Measurements from ENCODE around the gene EVA1C. TPM values are rescaled to one million over a fixed set of nuclear protein-coding genes. Genes with fewer than 3 reads are reported as not detected.

Gene EVA1C
- total RNA-seq, 1 experiment from 2014 or later: 29.3 TPM

- no peak for ATAC-seq
These were observed 56.2 kb downstream of the EVA1C start for GRCh38 chr21:32468681-32469111.

GRCh38 chr21:32469628-32470027 is 57.1 kb downstream of the EVA1C start:
- H3K9ac ChIP-seq (ENCODE audit: low read length): no peak overlapping the region
- ATAC-seq (no peak), DNase-seq (ENCODE audit: low read depth, low spot score) (no peak)
- no peaks in the 10 kb centered on the region for H4K20me1 ChIP-seq (ENCODE audit: insufficient read depth)
- TSS peak; percentile 13 for BruUV-seq (replicated peaks)
- H3K36me3 ChIP-seq (ENCODE audit: control insufficient read depth in 1 of 2, insufficient read depth in 2 of 2, low read length in 2 of 2): peaks cover 0 to 13% of the 10 kb centered on the region in 2 experiments; a peak in 1 of 4 replicates
- no peaks in the 10 kb centered on the region for H3K27me3 ChIP-seq (ENCODE audit: insufficient read depth, low read length)
- ChIA-PET RAD21 (ENCODE audit: low non-redundant PET in 1 of 2, low total read pairs in 2 of 2, uncharacterized antibody in 2 of 2, unreplicated experiment in 2 of 2) (no interaction called here), POLR2A (no interaction called here), CTCF (interaction anchor here (0.8 kb wide), 1 partner anchor 100 kb away, joined by 3 read pairs; no protein-coding TSS in a partner anchor)
- intact Hi-C loops (cut with micrococcal nuclease): no loop called here
- no peak overlapping the region for H3K27ac ChIP-seq (ENCODE audit: low read depth, low read length)
- no peak overlapping the region for H2AFZ ChIP-seq (ENCODE audit: low read depth, low read length, poor library complexity, severe bottlenecking)
- no peak overlapping the region for H3K4me3 ChIP-seq (replicated peaks in 1 of 2; ENCODE audit: low read depth in 1 of 2, low read length in 2 of 2)
- H3K4me1 ChIP-seq (ENCODE audit: control insufficient read depth in 1 of 2, insufficient read depth in 2 of 2, low read length in 2 of 2): peaks cover 41% of the 10 kb centered on the region in 2 experiments
- peaks cover 7% of the 10 kb centered on the region; the same call in 1 of the 2 replicates for H3K79me2 ChIP-seq (ENCODE audit: insufficient read depth, low read length)
- H3K9me2 ChIP-seq (ENCODE audit: insufficient read depth): no peaks in the 10 kb centered on the region
- no peak overlapping the region for H3K4me2 ChIP-seq (ENCODE audit: low read length)
- no peaks in the 10 kb centered on the region for H3K9me3 ChIP-seq (ENCODE audit: control insufficient read depth in 1 of 2, insufficient read depth in 1 of 2, low read depth in 1 of 2, low read length in 2 of 2)
- TF ChIP-seq EGR1 (IDR thresholded peaks at IDR 0.05; ENCODE audit: low read depth) (no peak), POLR2A (IDR thresholded peaks at IDR 0.05; ENCODE audit: borderline replicate concordance, extremely low read depth, insufficient read depth, insufficient read length) (no peak), ELF1 (IDR thresholded peaks at IDR 0.05; ENCODE audit: borderline replicate concordance, low read depth) (no peak), EZH2phosphoT487 (IDR thresholded peaks at IDR 0.05; ENCODE audit: borderline replicate concordance) (no peak), REST (IDR thresholded peaks at IDR 0.05; ENCODE audit: low read depth) (no peak), SIN3A (IDR thresholded peaks at IDR 0.05; ENCODE audit: low read depth) (no peak), CEBPB (IDR thresholded peaks at IDR 0.05; ENCODE audit: low read depth) (no peak), MAX (IDR thresholded peaks at IDR 0.05) (no peak), ATF3 (IDR thresholded peaks at IDR 0.05) (no peak), CTCF (IDR thresholded peaks at IDR 0.05 in 2 of 3, conservative IDR thresholded peaks at IDR 0.05 in 1 of 3; ENCODE audit: borderline replicate concordance in 1 of 3, insufficient read depth in 1 of 3, low read depth in 2 of 3, low read length in 2 of 3) (no peak), EZH2 (IDR thresholded peaks at IDR 0.05) (no peak), CBX3 (IDR thresholded peaks at IDR 0.05; ENCODE audit: low read depth) (no peak)

More at GRCh38 chr21:32468681-32469111, 56.2 kb downstream of the EVA1C start:
- H3K27me3 ChIP-seq (ENCODE audit: insufficient read depth, low read length): no peaks in the 10 kb centered on the region
- no peak overlapping the region for H2AFZ ChIP-seq (ENCODE audit: low read depth, low read length, poor library complexity, severe bottlenecking)
- peak overlapping the region; percentile 9; the same call in 1 of the 2 replicates for H3K4me2 ChIP-seq (ENCODE audit: low read length)
- H3K79me2 ChIP-seq (ENCODE audit: insufficient read depth, low read length): peaks cover 9% of the 10 kb centered on the region; the same call in 1 of the 2 replicates
- CTCF ChIA-PET: no interaction called here
- no peak overlapping the region for H3K4me3 ChIP-seq (replicated peaks in 1 of 2; ENCODE audit: low read depth in 1 of 2, low read length in 2 of 2)
- H3K9me3 ChIP-seq (ENCODE audit: control insufficient read depth in 1 of 2, insufficient read depth in 1 of 2, low read depth in 1 of 2, low read length in 2 of 2): no peaks in the 10 kb centered on the region
- POLR2A ChIA-PET: no interaction called here
- DNase-seq (ENCODE audit: low read depth, low spot score): no peak
- peaks cover 39 to 46% of the 10 kb centered on the region in 2 experiments for H3K4me1 ChIP-seq (ENCODE audit: control insufficient read depth in 1 of 2, insufficient read depth in 2 of 2, low read length in 2 of 2)
- H3K27ac ChIP-seq (ENCODE audit: low read depth, low read length): no peak overlapping the region
- H3K36me3 ChIP-seq (ENCODE audit: control insufficient read depth in 1 of 2, insufficient read depth in 2 of 2, low read length in 2 of 2): peaks cover 0 to 13% of the 10 kb centered on the region in 2 experiments; a peak in 1 of 4 replicates
- no TSS peak for BruUV-seq (replicated peaks)
- no peaks in the 10 kb centered on the region for H3K9me2 ChIP-seq (ENCODE audit: insufficient read depth)
- RAD21 ChIA-PET (ENCODE audit: low non-redundant PET in 1 of 2, low total read pairs in 2 of 2, uncharacterized antibody in 2 of 2, unreplicated experiment in 2 of 2): no interaction called here
- H3K9ac ChIP-seq (ENCODE audit: low read length): no peak overlapping the region
- intact Hi-C loops (cut with micrococcal nuclease): no loop called here
- H4K20me1 ChIP-seq (ENCODE audit: insufficient read depth): no peaks in the 10 kb centered on the region
- TF ChIP-seq MAX (IDR thresholded peaks at IDR 0.05) (no peak), FOSL1 (IDR thresholded peaks at IDR 0.05; ENCODE audit: low read depth) (no peak), POLR2AphosphoS5 (IDR thresholded peaks at IDR 0.05; ENCODE audit: low read depth, low read length) (no peak)

Measured in HCT116 (cell line).